SKM-1 (cell line): ENCODE measurements around the gene GMPPA.

ENCODE experiments used
- DNase-seq: peaks from one replicate; lab custom pipeline; 2025; ENCODE audit not compliant: unreplicated experiment; lab: John Stamatoyannopoulos, UW

Gene GMPPA

GRCh38 chr2:219537657-219538488 lies 39.2 kb downstream of the GMPPA start:
- no peak for DNase-seq

DNA sequence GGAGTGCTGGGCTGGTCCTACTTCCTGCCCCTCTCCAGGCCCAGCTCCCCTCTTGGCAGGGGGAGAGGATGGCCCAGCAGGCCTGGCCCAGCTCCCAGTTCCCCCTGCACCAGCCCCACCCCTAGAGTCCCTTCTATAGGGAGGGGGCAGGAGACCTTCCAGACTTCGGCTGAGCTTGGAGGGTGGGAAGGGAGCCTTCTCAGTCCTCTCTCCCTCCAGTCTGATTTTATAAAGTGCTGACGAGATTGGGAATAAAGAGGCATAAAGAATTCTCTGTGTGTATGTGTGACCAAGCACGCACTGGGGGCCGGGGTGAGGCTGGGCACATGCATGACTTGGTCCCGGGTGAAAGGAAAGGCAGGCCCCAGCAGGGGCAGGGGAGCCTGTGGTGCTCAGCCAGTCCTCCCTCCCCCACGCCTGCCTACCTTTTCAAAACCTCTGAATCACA lies 39.8 kb downstream of the GMPPA start:
- DNase-seq: no peak

DNA sequence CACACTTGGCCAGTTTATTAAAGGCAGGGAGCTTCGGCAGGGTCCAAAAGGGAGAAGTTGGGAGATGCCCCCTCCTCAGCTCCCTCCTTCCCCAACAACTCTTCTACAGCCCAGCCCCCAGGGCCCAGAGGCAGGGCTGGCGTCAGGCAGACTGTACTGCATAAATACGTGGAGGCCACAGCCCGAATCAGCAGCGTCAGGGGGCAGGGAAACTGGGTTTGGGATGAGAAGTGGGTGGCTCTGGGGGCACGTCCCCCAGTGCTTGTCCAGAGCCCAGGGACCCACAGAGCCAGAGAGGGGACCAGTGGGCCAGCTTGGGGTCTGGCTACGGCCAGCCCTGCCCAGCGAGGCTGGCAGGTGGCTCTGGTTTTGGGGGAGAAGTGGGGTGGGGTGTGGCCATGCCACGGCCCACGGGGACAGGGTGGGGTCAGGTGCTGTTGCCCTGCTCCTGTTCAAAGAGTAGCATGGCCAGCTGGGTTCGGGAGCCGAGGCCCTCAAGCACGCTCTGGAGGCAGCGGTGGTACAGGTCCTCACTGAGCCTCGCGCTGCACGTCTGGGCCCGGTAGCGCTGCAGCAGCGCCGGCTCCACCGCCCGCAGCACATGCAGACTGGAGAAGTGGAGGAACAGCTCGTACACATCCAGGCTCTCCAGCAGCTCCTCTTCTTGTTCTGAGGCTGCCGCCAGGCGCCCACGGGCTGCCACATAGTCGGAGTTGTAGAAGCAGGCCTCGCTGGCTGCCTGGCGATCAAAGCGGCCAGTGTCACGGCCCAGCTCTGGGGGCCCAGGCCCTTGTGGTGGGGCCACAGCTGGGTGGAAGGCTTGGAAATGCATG lies 40.5 kb downstream of the GMPPA start:
- no peak for DNase-seq

DNA sequence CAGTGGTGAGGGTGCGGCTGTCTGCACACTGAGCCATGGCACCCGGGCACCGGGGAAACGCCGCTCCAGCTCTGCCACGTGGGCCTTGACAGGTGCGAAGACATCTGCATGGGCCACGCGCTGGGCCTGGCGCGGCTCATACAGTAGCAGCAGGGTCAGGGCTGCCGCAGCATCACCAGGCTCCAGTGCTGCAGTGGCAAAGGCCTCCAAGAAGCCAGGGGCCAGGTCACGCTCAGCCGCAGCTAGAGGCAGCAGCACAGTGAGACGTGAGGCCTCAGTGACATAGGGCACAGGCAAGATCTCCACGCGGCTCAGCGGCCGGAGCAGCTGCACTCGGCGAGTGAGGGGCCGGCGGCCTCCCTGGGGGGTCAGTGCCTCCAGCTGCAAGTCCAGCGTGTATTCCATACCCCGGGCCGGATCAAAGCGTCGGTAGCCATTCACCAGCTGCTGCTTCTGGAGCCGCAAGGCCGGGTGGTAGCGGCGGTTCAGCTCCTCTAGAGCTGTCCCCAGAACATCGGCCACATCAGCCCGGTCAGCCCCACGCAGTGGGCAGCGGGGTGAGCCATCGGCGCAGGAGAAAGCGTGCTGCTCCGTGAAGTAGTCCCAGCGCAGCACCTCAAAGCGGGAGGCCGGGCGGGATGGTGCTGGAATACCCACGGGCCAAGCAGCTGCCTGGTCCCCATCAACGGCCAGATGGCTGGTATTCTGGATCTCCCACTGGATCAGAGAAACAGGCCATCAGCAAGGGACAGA lies 41.4 kb downstream of the GMPPA start:
- DNase-seq: no peak

- DNase-seq: no peak
Measured at GRCh38 chr2:219540784-219541504, 42.3 kb downstream of the GMPPA start.

- DNase-seq: peak; percentile 38
Measured at GRCh38 chr2:219541611-219542180, 43.0 kb downstream of the GMPPA start.

DNA sequence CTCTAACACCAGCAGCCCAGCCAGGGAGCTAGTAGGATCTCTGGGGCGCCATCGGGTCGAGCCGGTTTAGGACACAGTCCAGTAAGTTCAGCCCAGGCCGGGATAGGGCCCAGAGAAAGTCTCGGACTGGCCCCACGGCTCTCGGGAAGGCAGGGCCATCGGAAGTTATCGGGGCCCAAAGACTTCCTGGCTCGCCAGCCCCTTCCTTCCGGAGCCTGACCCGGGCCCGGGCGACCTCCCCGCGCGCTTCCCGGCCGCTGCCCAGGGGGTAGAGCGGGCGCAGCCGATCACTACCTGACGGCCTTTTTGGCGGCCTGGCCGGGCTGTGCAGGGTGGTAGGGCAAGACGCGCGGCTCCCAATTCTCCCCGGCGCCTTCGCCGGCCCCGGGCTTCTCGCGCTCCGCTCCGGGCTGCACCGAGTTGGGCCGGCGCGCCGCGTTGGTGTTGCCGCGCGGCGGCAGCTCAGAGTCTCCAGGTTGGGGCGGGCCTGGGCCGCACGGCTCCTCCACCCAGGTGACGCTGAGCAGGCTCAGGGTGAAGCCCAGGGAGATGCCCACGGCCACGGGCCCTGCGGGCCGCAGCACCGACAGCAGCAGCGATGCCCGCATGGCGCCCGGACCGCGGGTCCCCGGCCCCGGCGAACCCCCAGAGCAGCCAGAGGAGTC lies 44.4 kb downstream of the GMPPA start:
- no peak for DNase-seq

DNA sequence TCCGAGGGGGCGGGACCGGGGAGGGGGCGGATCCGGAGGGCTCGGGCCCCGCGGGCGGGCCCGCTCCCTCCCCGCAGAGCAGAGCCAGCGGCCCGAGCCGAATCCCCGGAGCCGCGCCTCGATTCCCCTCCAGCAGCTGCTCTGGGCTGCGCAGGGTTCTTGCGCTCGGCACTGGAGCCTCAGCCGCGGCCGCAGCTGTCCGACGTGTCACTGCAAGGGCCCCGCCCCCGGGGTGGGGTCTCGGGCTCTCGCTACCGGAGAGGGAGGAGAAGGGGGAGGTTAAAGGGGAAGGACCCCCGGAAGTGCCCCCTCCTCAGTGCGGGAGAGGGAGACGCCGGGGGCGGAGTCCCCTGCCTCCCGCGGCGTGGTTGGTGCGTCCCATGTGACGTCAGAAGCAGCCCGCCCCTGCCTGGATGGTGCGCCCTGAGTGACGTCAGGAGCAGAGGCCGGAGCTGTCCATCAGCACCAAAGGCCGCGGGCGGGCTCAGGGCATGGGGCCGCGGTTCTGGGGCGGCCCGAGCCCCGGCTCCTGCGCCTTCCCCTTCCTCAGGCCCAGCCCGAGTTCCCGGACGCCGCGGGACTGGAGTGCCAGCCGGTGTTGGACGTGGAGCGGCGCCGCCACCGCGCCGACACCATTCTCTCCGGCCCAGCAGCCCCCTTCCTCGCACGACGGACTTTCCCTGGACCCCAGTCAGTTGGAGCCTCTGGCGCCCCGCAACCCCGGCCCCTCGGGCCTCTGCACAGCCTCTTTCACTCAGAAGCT lies 45.1 kb downstream of the GMPPA start, which contains the start of the genes CHPF and TMEM198:
TSS of gene CHPF (minus strand) at position 214 of the 763 bp plus-strand sequence. CDS start 271 bp downstream, outside the sequence.
TSS of gene TMEM198 (plus strand) at position 433 of the 763 bp plus-strand sequence. CDS start 700 bp downstream, outside the sequence.
- DNase-seq: peak; percentile 82

DNA sequence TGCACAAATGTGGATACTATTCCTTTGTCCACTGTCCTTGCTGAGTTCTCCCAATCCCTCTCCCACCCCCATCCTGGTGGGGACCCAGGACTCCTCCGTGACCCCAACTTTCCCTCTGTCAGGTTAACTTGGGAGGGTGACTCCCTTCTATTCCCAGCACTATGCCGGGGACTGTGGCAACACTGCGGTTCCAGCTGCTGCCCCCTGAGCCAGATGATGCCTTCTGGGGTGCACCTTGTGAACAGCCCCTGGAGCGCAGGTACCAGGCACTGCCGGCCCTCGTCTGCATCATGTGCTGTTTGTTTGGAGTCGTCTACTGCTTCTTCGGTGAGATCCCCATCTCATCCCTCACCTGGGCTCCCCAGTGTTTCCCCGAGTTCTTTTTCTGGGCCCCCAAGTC lies 45.9 kb downstream of the GMPPA start:
- DNase-seq: no peak

DNA sequence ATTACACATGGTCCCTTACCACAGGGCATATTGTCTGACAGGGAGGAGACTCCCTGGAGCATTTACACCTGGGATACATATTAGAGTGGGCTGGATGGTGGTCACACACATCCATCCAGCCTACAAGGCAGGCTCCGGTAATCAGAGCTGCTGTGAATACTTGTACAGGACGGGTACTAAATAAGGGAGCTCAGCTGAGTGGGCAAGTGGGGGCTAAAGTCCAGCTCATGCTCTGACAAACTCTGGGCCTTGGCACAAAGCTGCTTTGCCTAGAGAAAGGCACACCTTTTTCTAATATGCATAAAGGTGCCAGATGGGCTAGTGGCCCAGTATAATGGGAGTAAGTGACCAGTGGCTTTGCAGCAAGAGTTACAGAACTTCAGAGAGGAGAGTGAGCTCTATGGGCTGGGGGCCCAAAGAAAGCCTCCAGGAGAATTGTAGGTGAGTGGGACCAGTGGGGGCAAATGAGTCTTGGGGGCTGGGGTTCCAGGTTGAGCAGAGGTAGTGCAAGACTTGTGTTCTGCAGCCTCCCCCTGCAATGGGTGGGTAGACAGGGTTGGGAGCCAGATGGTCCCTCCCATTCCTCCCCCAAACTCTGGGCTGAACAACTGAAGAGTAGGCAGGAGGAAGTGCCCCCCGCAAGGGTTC lies 46.7 kb downstream of the GMPPA start:
- DNase-seq: no peak

DNA sequence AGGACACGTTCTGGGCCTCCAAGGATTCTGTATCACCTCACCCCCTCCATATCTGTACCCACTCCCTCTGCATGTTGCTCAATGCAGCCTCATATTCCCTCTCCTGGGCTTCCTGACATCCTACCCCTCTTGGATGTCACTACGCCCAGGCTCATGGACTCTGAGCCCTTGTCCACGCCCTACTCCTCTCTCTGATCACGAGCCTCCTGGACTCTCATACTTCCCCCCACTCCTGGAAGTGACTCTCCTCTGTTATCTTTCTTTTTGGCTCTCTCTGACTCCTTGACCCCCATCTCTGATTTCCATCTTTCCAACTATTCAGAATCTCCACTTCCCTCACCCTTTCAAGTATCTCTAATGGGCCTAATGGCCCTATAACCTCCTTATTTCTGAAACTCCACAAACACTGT lies 47.3 kb downstream of the GMPPA start:
- no peak for DNase-seq

DNA sequence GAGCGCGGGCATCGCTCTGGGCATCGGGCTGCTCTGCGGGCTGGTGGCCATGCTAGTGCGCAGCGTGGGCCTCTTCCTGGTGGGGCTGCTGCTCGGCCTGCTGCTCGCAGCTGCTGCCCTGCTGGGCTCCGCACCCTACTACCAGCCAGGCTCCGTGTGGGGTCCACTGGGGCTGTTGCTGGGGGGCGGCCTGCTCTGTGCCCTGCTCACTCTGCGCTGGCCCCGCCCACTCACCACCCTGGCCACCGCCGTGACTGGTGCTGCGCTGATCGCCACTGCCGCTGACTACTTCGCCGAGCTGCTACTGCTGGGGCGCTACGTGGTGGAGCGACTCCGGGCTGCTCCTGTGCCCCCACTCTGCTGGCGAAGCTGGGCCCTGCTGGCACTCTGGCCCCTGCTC lies 48.9 kb downstream of the GMPPA start:
- DNase-seq: no peak

DNA sequence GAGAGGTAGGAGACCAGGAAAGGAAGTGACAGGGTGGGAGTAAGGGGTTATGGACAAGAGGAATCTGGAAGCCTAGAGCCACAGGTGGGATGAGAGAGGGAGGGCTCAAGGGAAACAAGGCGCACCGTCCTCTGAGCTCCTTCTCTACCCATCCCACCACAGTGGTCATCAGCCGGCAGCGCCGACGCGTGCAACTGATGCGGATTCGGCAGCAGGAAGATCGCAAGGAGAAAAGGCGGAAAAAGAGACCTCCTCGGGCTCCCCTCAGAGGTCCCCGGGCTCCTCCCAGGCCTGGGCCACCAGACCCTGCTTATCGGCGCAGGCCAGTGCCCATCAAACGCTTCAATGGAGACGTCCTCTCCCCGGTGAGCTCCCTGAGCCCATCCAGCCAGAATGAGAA lies 50.3 kb downstream of the GMPPA start:
- DNase-seq: no peak

- DNase-seq: no peak
Measured at GRCh38 chr2:219549619-219550018, 50.9 kb downstream of the GMPPA start.

- no peak for DNase-seq
Measured at GRCh38 chr2:219551441-219552381, 53.0 kb downstream of the GMPPA start.

GRCh38 chr2:219552382-219553167 lies 53.9 kb downstream of the GMPPA start:
- DNase-seq: peak; percentile 41

GRCh38 chr2:219553168-219553417 lies 54.4 kb downstream of the GMPPA start:
- DNase-seq: no peak
